ENCODE measurements around the gene C16orf92.

The C16orf92 gene

DNA sequence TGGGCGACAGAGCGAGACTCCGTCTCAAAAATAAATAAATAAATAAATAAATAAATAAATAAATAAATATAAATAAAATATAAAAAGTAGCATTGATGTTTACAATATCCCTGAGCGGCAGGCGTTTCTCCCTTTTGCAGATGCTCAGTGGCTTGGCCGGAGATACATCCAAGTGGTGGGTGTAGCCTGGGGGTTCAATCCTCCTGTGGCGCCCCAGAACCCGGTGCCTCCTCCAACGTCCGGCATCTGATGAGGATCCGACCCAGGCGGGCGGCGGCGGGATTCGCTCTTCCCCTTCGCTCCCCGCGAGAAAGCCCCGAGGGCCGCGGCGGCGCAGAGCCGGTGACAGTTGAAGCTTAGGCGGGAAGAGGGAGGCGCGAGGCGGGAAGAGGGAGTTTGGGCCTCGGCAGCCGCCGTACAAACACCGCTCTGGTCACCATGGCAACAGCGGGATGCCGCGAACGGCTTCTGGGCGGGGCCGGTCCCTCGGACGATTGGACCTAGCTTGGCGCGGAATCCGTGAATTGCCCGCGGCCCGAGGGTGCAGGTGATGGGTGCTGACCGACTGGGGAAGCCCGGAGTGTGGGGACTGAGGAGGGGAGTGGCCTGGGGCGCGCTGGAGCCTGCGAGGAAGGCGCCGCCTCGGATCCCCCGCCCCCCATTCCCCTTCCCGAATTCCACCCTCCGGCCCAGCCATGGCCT is 29.8 kb downstream of the C16orf92 start:
- peak overlapping the region; percentile 82 for H3K4me3 ChIP-seq (ENCODE audit: low read depth, low read length)
- no peaks in the 10 kb centered on the region for H3K36me3 ChIP-seq (ENCODE audit: control insufficient read depth, insufficient read depth, low read length)
- no peaks in the 10 kb centered on the region for H3K4me1 ChIP-seq (ENCODE audit: control insufficient read depth, insufficient read depth, low read length)
- no peaks in the 10 kb centered on the region for H3K9me3 ChIP-seq (ENCODE audit: control insufficient read depth, insufficient read depth, low read length)
- H3K9ac ChIP-seq (ENCODE audit: low read depth, low read length), result no peak overlapping the region
- H3K27ac ChIP-seq (ENCODE audit: low read depth, low read length), result no peak overlapping the region
- H3K27me3 ChIP-seq (ENCODE audit: control insufficient read depth, insufficient read depth, low read length), result no peaks in the 10 kb centered on the region

DNA sequence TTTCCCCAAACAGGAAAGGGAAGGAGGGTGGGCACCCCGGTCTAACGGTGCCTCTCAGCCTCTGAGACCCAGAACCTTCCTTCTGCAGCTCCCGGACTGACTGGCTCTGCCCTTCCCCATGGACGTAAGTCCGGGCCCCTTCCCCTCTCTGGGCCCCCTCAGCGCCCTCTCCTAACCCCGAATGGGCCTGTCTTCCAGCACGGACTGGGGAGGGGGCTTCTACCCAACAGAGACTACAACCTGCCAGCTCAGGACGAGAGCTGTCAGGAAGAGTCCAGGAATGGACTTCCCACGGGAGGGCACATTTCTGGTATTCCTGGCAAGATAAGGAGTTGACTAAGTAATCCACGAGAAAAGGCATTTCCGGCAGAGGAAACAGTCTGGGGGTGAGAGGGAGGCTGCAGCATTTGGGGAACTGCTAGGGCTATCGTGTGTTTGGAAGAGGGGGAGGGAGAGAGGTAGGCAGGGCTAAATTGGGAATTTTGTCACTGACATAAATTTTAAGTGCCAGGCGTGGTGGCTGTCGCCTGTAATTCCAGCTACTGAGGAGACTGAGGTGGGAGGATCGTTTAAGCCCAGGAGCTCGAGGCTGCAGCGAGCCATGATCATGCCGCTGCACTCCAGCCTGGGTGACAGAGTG is 30.5 kb downstream of the C16orf92 start:
- Histone ChIP-seq H3K9ac (ENCODE audit: low read depth, low read length) (no peak overlapping the region), H3K27ac (ENCODE audit: low read depth, low read length) (no peak overlapping the region), H3K36me3 (ENCODE audit: control insufficient read depth, insufficient read depth, low read length) (no peaks in the 10 kb centered on the region), H3K4me3 (ENCODE audit: low read depth, low read length) (peak overlapping the region; percentile 82), H3K4me1 (ENCODE audit: control insufficient read depth, insufficient read depth, low read length) (no peaks in the 10 kb centered on the region), H3K9me3 (ENCODE audit: control insufficient read depth, insufficient read depth, low read length) (no peaks in the 10 kb centered on the region), H3K27me3 (ENCODE audit: control insufficient read depth, insufficient read depth, low read length) (no peaks in the 10 kb centered on the region)

DNA sequence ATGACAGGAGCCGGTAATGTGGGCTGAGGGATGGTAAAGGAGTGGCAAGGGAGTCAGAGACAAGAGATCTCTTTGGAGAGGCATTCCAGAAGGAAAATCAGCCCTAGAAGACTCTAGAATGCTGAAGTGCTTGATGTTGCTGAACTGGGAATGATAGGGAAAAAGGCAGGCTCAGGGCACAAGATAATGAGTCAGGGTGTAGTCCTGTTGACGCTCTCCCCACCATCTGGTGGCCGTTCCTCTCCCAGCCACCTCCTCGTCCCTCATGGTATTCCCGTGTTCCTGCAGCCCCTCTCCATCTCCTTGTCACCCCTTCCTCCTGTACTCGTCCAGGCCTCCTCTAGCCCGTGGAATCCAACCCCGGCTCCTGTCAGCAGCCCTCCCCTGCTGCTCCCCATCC is 31.5 kb downstream of the C16orf92 start:
- no peak overlapping the region for H3K27ac ChIP-seq (ENCODE audit: low read depth, low read length)
- no peaks in the 10 kb centered on the region for H3K4me1 ChIP-seq (ENCODE audit: control insufficient read depth, insufficient read depth, low read length)
- no peaks in the 10 kb centered on the region for H3K36me3 ChIP-seq (ENCODE audit: control insufficient read depth, insufficient read depth, low read length)
- H3K9me3 ChIP-seq (ENCODE audit: control insufficient read depth, insufficient read depth, low read length), result no peaks in the 10 kb centered on the region
- no peaks in the 10 kb centered on the region for H3K27me3 ChIP-seq (ENCODE audit: control insufficient read depth, insufficient read depth, low read length)
- no peak overlapping the region for H3K4me3 ChIP-seq (ENCODE audit: low read depth, low read length)
- H3K9ac ChIP-seq (ENCODE audit: low read depth, low read length), result no peak overlapping the region

DNA sequence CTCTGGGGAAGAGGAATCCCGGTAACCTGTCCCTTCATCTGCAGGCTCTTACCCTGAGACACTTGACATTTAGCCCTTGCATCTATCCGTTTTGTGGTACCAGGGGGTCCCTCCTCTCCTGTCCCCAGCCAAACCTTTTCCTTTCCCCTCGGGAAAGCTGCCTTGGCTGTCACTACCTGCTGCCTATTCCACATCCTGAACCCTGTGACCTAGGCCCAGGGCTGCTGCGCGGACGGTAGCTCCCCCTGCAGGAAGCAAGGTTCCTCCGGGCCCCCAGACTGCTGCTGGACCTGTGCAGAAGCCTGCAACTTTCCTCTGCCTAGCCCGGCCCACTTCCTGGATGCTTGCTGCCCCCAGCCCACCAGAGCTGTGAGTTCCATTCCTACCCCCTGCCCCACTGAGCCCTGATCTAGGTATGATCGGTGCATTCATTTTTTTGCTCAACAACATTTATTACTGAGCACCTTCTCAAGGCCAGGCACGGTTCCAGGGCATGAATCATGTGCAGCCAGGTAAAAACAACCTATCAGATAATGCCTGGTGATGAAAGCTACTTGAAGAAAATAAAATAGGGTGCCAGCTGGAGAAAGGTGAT is 32.1 kb downstream of the C16orf92 start:
- H3K27me3 ChIP-seq (ENCODE audit: control insufficient read depth, insufficient read depth, low read length), result no peaks in the 10 kb centered on the region
- no peaks in the 10 kb centered on the region for H3K4me1 ChIP-seq (ENCODE audit: control insufficient read depth, insufficient read depth, low read length)
- no peak overlapping the region for H3K4me3 ChIP-seq (ENCODE audit: low read depth, low read length)
- H3K9me3 ChIP-seq (ENCODE audit: control insufficient read depth, insufficient read depth, low read length), result no peaks in the 10 kb centered on the region
- H3K27ac ChIP-seq (ENCODE audit: low read depth, low read length), result no peak overlapping the region
- H3K9ac ChIP-seq (ENCODE audit: low read depth, low read length), result no peak overlapping the region
- H3K36me3 ChIP-seq (ENCODE audit: control insufficient read depth, insufficient read depth, low read length), result no peaks in the 10 kb centered on the region

DNA sequence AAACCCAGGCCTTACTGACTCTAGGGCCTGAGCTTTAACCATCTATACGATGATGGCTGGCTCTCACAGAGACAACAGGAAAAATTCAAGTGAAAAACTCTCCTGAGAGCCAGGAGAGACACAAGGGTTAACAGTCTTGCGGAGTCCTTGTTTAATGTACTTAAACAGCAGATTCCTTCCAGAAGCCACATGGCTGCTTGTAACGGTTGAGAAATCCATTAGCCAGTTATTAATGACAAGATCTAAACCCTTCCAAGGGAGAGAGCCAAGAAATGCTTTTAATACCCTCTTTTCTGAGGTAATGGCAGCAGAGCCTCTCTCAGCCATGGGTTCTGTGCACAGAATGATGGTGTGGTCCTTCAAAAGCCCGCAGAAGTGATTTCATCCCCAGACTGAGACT is 37.3 kb downstream of the C16orf92 start:
- no peaks in the 10 kb centered on the region for H3K9me3 ChIP-seq (ENCODE audit: control insufficient read depth, insufficient read depth, low read length)
- H3K27me3 ChIP-seq (ENCODE audit: control insufficient read depth, insufficient read depth, low read length), result no peaks in the 10 kb centered on the region
- H3K36me3 ChIP-seq (ENCODE audit: control insufficient read depth, insufficient read depth, low read length), result no peaks in the 10 kb centered on the region
- no peak overlapping the region for H3K4me3 ChIP-seq (ENCODE audit: low read depth, low read length)
- no peak overlapping the region for H3K27ac ChIP-seq (ENCODE audit: low read depth, low read length)
- H3K9ac ChIP-seq (ENCODE audit: low read depth, low read length), result no peak overlapping the region
- peaks cover 8% of the 10 kb centered on the region; the same call in 1 of the 2 replicates for H3K4me1 ChIP-seq (ENCODE audit: control insufficient read depth, insufficient read depth, low read length)

DNA sequence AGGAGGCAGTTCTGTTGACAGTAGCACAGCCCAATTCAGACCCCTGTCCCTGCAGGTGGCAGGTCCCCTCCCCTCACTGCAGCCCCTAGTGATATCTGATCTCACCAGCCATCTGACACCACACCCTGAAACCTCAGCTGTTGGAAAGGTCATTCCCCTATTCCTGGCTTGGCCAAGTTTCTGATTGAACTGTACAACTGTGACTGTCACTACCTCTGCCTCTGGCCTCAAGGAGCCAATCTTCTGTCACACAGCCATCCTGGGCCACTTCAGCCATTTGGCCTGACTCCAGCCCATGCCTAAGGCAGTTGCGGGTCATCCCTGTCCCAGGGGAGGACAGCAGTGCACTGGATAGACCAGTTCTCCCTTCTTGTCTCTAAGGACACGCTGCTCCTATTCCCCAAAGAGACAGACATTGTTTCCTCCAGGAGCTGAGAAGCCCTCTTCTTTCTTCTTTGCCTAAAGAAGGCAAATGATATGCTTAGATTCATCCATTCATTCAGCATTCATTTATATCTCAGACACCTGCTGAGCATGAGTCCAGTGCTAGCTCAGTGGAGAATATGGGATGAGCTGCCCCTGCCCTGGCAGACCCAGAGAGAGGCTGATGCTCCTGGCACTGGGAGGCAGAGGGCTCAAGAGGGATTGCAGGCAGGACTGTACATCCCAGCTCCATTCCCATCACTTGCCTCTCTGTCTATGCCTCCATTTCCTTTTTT is 38.0 kb downstream of the C16orf92 start:
- Histone ChIP-seq H3K27ac (ENCODE audit: low read depth, low read length) (no peak overlapping the region), H3K4me1 (ENCODE audit: control insufficient read depth, insufficient read depth, low read length) (peaks cover 8% of the 10 kb centered on the region; the same call in 1 of the 2 replicates), H3K27me3 (ENCODE audit: control insufficient read depth, insufficient read depth, low read length) (no peaks in the 10 kb centered on the region), H3K9ac (ENCODE audit: low read depth, low read length) (no peak overlapping the region), H3K4me3 (ENCODE audit: low read depth, low read length) (no peak overlapping the region), H3K36me3 (ENCODE audit: control insufficient read depth, insufficient read depth, low read length) (no peaks in the 10 kb centered on the region), H3K9me3 (ENCODE audit: control insufficient read depth, insufficient read depth, low read length) (no peaks in the 10 kb centered on the region)

DNA sequence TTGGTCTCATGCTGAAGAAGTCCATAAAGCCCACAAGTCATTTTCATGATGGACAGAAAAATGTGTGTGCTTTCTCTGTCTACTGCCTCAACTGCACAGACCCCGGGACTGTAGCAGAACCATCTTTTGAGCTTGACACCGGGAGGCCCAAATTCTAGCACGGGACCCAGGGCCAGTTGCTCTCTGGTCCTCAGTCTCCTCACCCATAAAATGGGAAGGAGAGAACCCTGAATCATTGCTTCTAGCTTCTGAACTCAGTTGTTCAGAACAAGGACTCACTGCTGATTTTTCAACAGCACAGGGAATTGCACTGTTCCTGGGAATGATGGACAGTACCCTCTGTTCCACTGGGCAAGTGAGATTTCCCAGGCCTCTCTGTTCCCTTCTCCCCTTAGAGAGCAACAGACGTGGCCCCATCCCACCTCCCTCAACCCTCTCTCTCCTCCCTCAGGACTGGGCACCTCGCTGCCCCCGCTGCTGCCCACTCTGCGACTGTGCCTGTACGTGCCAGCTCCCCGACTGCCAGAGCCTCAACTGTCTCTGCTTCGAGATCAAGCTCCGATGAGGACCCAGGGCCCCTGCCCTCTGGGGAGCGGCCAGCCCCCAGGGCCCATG is 40.4 kb downstream of the C16orf92 start:
- peak overlapping the region; percentile 95 for H3K4me3 ChIP-seq (ENCODE audit: low read depth, low read length)
- H3K27ac ChIP-seq (ENCODE audit: low read depth, low read length), result peak overlapping the region; percentile 97
- H3K9me3 ChIP-seq (ENCODE audit: control insufficient read depth, insufficient read depth, low read length), result no peaks in the 10 kb centered on the region
- peaks cover 14% of the 10 kb centered on the region for H3K4me1 ChIP-seq (ENCODE audit: control insufficient read depth, insufficient read depth, low read length)
- peaks cover 16% of the 10 kb centered on the region for H3K36me3 ChIP-seq (ENCODE audit: control insufficient read depth, insufficient read depth, low read length)
- H3K9ac ChIP-seq (ENCODE audit: low read depth, low read length), result no peak overlapping the region
- no peaks in the 10 kb centered on the region for H3K27me3 ChIP-seq (ENCODE audit: control insufficient read depth, insufficient read depth, low read length)

DNA sequence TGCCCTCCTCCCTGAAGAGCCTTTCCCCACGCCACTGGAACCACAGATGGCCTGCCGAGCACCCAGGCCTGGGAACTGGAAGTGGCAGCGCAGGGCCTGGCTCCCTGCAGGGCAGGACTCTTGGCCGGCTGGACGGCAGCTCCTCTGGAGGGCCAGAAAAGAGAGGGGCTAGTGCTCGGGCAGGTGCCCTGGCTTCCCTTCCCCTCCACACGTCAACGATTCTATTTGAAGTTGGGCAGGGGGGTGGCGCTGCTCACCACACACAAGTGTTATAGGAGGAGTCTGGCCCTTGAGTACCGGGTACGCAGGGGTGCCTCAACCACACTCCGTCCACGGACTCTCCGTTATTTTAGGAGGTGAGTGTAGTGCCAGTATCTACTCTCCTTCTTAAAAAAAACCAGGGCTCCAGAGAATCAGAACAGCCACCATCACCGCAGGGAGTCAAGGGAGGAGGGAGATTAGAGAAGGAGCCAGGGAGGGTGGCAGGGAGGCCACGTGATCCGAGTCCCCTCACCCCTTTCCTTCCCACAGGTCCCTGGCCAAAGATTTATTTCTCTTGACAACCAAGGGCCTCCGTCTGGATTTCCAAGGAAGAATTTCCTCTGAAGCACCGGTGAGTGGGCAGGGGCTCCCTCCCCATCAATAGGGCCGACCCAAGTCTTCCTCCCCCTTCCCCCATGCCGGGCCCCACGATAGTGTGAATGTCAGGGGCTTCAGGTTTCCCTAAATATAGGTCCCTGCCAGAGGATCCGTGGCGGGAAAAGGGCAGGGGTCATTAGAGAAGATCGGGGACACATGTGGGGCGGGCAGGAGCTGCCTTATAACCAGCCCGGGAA is 41.1 kb downstream of the C16orf92 start:
- Histone ChIP-seq H3K9me3 (ENCODE audit: control insufficient read depth, insufficient read depth, low read length) (no peaks in the 10 kb centered on the region), H3K27me3 (ENCODE audit: control insufficient read depth, insufficient read depth, low read length) (no peaks in the 10 kb centered on the region), H3K27ac (ENCODE audit: low read depth, low read length) (peak overlapping the region; percentile 97), H3K9ac (ENCODE audit: low read depth, low read length) (peak overlapping the region; percentile 13; the same call in 1 of the 2 replicates), H3K36me3 (ENCODE audit: control insufficient read depth, insufficient read depth, low read length) (peaks cover 23% of the 10 kb centered on the region), H3K4me3 (ENCODE audit: low read depth, low read length) (peak overlapping the region; percentile 95), H3K4me1 (ENCODE audit: control insufficient read depth, insufficient read depth, low read length) (peaks cover 14% of the 10 kb centered on the region)

DNA sequence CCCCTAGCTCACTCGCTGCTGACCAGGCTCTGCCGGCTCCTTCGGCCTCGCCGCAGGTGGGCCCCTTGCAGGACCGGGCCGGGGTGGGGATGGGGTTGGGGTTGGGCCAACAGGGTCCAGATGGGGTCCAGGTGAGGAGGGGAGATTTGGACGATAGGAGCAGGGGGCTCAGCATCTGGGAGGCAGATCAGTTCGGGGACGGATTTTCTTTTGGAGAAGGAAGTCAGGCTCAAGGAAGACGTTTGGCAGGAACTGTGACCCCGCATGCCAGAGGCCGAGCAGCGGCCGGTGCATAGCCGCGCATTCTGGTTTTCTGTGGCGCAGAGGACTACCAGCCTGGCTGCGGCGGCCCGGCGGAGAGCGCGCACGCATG is 41.7 kb downstream of the C16orf92 start:
- no peaks in the 10 kb centered on the region for H3K9me3 ChIP-seq (ENCODE audit: control insufficient read depth, insufficient read depth, low read length)
- peaks cover 14% of the 10 kb centered on the region for H3K4me1 ChIP-seq (ENCODE audit: control insufficient read depth, insufficient read depth, low read length)
- H3K9ac ChIP-seq (ENCODE audit: low read depth, low read length), result peak overlapping the region; percentile 68
- H3K36me3 ChIP-seq (ENCODE audit: control insufficient read depth, insufficient read depth, low read length), result peaks cover 30% of the 10 kb centered on the region
- peak overlapping the region; percentile 97 for H3K27ac ChIP-seq (ENCODE audit: low read depth, low read length)
- no peaks in the 10 kb centered on the region for H3K27me3 ChIP-seq (ENCODE audit: control insufficient read depth, insufficient read depth, low read length)
- peak overlapping the region; percentile 95 for H3K4me3 ChIP-seq (ENCODE audit: low read depth, low read length)

Measured in HUES48 (cell line).